ENCODE measurements around the gene TRIM9. TPM values are rescaled to one million over a fixed set of nuclear protein-coding genes. Genes with fewer than 3 reads are reported as not detected.
A peak's percentile ranks its signal among the peaks of the same experiment; 100 is the strongest.

TRIM9 gene
- total and polyA plus RNA-seq, 2 of the 4 experiments (the other 2 are of a cell fraction): under 0.01 to 0.09 TPM

DNA sequence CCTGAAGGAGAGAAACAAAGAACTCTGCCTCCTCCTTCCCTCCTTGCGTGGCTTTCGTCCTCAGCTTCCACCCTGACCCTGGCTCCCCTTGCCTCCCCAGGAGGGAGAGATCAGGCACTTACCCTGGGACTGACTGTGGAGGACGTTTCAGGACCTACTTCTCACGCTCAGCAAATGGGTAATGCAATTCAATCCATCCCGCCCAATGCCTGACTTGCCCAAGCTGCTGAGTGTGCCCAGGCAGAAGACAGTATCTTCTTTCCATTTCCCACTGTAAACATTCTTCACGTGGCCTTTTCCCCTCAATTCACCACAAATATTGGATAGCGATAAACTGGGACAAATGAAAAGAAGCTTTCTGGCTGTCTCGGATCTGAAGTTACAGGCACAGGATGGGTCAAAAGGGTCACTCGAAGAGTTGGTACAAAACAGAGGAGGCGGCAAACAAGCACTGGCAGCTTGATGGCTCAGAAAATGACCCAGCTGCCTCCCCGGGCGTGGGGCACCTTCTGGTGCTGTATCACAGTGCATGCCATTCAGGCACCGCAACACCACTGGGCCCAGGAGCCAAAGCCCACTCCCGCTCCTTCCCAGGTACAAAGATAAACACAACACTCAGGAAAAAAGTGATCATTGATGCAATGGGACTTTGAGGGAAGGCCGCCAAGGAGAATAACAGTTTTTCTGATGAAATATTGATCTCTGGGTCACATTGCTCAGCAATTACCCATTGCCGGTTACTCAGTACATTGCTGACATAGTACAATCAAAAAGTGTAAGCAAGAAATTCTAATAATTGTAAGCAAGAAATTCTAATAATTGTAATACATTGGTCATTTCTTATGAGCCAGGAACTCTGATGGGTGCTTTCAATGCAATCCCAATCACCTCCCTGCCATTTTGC is 65.8 kb downstream of the TRIM9 start:
- intact Hi-C loops (cut with micrococcal nuclease): no loop called here
- H3K79me1 ChIP-seq (ENCODE audit: low read depth in 1 of 2, low read length in 2 of 2): no peaks in the 10 kb centered on the region
- no peak overlapping the region for H2AK5ac ChIP-seq (ENCODE audit: low read depth, low read length)
- H2AK9ac ChIP-seq (replicated peaks; ENCODE audit: low read depth, low read length, poor library complexity): no peak overlapping the region
- no peak for TF ChIP-seq MAZ (IDR thresholded peaks at IDR 0.05; ENCODE audit: borderline replicate concordance, low read depth, low read length)
- TF ChIP-seq, protein P1, sequence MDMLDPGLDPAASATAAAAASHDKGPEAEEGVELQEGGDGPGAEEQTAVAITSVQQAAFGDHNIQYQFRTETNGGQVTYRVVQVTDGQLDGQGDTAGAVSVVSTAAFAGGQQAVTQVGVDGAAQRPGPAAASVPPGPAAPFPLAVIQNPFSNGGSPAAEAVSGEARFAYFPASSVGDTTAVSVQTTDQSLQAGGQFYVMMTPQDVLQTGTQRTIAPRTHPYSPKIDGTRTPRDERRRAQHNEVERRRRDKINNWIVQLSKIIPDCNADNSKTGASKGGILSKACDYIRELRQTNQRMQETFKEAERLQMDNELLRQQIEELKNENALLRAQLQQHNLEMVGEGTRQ (IDR thresholded peaks at IDR 0.05; ENCODE audit: low read depth, low read length): no peak
- no peak for TF ChIP-seq MXI1 (IDR thresholded peaks at IDR 0.05; ENCODE audit: borderline replicate concordance, low read depth, low read length)
- TF ChIP-seq BHLHE40 (IDR thresholded peaks at IDR 0.05; ENCODE audit: low read depth, low read length): no peak
- TF ChIP-seq CHD1 (IDR thresholded peaks at IDR 0.05; ENCODE audit: low read depth, low read length): no peak
- no peak for TF ChIP-seq RCOR1 (IDR thresholded peaks at IDR 0.05; ENCODE audit: insufficient replicate concordance, low read length)
- TF ChIP-seq POLR2A (IDR thresholded peaks at IDR 0.05; ENCODE audit: low read depth, low read length): no peak
- no peak for TF ChIP-seq RAD21 (IDR thresholded peaks at IDR 0.05; ENCODE audit: low read length)
- TF ChIP-seq SMC3 (IDR thresholded peaks at IDR 0.05; ENCODE audit: low read depth, low read length): no peak
- no peak for TF ChIP-seq MAFK (IDR thresholded peaks at IDR 0.05; ENCODE audit: low read depth, low read length)
- TF ChIP-seq NFE2L2 (IDR thresholded peaks at IDR 0.05; ENCODE audit: low read depth, low read length): no peak
- H4K5ac ChIP-seq (ENCODE audit: low read depth, low read length): no peak overlapping the region
- H3K14ac ChIP-seq (replicated peaks; ENCODE audit: low read depth, low read length): no peak overlapping the region
- no peak overlapping the region for H3K4me3 ChIP-seq (ENCODE audit: insufficient read depth, low read depth, low read length)
- no peak overlapping the region for H4K91ac ChIP-seq (ENCODE audit: insufficient read depth, low read depth, low read length)
- BruUV-seq (replicated peaks): no TSS peak
- peak; percentile 12 for DNase-seq
- 77% methylated on average over 5 of the region's 16 CpGs; no CpG with 5 or more reads in 1 of the 2 experiments for WGBS, 2 experiments (ENCODE audit: extremely low coverage in 2 of 2, insufficient read length in 1 of 2)
- H3K9me1 ChIP-seq (ENCODE audit: insufficient read depth, low read length): no peaks in the 10 kb centered on the region
- no peak overlapping the region for H3K4ac ChIP-seq (ENCODE audit: low read depth, low read length)
- no peak overlapping the region for H3K4me2 ChIP-seq (ENCODE audit: low read depth, low read length)
- H2BK20ac ChIP-seq (ENCODE audit: low read depth, low read length): no peak overlapping the region
- no peak overlapping the region for H2BK120ac ChIP-seq (ENCODE audit: low read depth, low read length)
- H3K18ac ChIP-seq (ENCODE audit: low read depth, low read length): no peak overlapping the region
- H3K4me1 ChIP-seq (ENCODE audit: control insufficient read depth, insufficient read depth, low read length): peaks cover 1% of the 10 kb centered on the region; the same call in 1 of the 2 replicates
- CTCF ChIA-PET: interaction anchor here (1.1 kb wide), 1 partner anchor 12 kb away, joined by 3 read pairs; no protein-coding TSS in a partner anchor
- no peak overlapping the region for H3K56ac ChIP-seq (ENCODE audit: extremely low read depth, insufficient read depth, low read length)
- in situ Hi-C loops (cut with MboI; ENCODE audit: low sequenced_read_pairs): no loop called here
- no peak overlapping the region for H3K9ac ChIP-seq (ENCODE audit: low read depth, low read length)
- H3K23ac ChIP-seq (ENCODE audit: low read depth, low read length): no peak overlapping the region
- ATAC-seq (ENCODE audit: low read depth): peak; percentile 60
- H3K36me3 ChIP-seq (ENCODE audit: control insufficient read depth, insufficient read depth, low read length): no peaks in the 10 kb centered on the region
- no peak overlapping the region for H2BK5ac ChIP-seq (ENCODE audit: low read depth, low read length, poor library complexity, severe bottlenecking)
- POLR2A ChIA-PET (ENCODE audit: unreplicated experiment): no interaction called here
- no peaks in the 10 kb centered on the region for H3K9me3 ChIP-seq (ENCODE audit: control insufficient read depth, insufficient read depth, low read length)
- no peak overlapping the region for H4K8ac ChIP-seq (ENCODE audit: low read depth in 2 of 2, low read length in 2 of 2)
- dilution Hi-C loops (cut with HindIII; ENCODE audit: low sequenced_read_pairs, unreplicated experiment): no loop called here
- peaks cover 28% of the 10 kb centered on the region for H3K27me3 ChIP-seq (ENCODE audit: control insufficient read depth, insufficient read depth, low read length)
- no peak overlapping the region for H3K27ac ChIP-seq (ENCODE audit: insufficient read depth, low read length)
- H4K20me1 ChIP-seq (ENCODE audit: insufficient read depth, low read length): no peaks in the 10 kb centered on the region
- no peak overlapping the region for H2BK15ac ChIP-seq (ENCODE audit: low read depth, low read length)
- H2AFZ ChIP-seq (replicated peaks; ENCODE audit: low read length, poor library complexity): no peak overlapping the region

Data from IMR-90 (cell line).